GDM1 (cell line): ENCODE measurements around the gene OR2V1.
A peak's percentile ranks its signal among the peaks of the same experiment; 100 is the strongest.
"Not testable (repeated sequence)": the region's sequence is repeated elsewhere in the genome, so short reads cannot be mapped to it uniquely, and the experiment has no call there.

Experiments used
- DNase-seq: peaks from one replicate; lab custom pipeline; 2025; lab: John Stamatoyannopoulos, UW

The OR2V1 gene

DNA sequence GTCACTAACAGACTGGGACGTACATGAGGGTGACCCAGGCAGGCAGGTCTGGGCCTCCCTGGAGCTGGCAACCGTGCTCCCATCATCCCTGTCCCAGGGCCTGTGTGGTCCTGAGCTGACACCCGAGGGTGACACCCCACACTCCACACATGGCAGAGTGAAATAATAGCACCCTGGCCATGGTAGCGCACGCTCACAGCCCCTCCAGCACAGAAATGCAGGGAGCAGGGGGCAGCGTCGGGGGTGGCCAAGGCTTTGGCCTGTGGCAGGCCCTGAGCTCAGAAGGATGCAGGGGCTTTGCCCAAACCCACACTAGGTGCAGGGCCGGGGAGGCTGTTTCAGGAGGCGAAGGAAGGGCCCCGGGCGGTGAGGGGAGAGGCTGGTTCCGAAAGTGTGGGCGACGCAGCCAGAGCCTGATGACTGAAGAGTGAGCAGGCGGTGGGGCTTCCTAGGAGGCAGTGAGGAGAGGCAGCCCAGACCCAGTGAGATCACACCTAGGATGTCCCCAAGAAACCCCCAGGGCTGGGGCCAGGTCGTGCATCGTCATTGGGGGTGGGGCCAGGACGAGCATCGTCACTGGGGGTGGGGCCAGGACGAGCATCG, 29.3 kb upstream of the OR2V1 start:
- no peak for DNase-seq

DNA sequence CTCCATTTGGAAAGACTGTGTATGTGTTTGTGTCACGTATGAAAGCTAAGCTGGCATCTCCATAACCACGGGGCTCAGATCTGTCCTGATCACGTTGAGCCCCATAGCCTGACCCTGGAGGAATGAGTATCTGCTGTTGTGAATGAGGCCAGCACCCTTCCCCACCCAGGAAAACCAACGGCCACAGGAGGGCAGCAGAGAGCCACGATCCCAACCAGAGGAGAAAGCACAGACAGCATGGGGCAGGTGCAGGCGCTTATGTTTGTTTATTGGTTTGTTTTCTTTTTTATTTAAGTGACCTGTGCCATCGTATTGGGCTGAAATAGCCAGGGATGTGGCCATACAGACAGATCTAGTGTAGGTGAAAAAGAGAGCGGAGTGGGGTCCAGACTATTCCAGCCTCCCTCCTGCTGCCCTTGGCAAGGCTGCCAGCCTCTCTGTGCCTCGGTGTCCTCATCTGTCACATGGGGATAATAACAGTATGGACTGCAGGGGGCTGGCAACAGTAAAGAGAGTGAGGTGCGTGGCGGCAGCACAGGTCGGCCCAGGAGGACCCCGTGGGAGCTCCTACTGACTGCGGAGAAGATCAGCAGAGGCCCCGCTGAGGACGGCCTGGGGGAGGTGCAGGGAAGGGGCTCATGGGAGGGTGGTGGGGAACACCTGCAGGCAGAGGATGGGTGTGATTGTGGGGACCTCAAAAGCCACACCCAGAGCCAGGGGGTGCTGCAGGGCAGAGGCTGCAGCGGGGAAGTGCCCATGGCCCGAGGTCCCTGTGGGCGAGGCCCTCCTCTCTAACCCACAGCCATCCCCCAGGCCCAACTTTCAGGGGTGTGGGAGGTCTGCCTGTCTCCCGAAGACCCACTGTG, 28.6 kb upstream of the OR2V1 start:
- peak; percentile 48 for DNase-seq

DNA sequence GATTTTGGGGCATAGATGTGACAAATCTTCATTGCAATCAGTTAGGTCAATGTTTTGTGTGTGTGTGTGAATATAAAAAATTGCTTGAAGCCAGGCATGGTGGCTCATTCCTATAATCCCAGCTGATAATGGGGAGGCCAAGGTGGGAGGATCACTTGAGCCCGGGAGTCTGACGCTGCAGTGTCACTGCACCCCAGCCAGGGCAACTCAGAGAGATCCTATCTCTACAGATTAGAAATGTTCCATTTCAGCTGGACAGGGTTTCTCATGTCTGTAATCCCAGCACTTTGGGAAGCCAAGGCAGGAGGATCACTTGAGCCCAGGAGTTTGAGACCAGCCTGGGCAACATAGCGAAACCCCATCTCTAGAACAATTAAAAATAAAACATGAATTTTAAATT, 27.9 kb upstream of the OR2V1 start:
- no peak for DNase-seq

DNA sequence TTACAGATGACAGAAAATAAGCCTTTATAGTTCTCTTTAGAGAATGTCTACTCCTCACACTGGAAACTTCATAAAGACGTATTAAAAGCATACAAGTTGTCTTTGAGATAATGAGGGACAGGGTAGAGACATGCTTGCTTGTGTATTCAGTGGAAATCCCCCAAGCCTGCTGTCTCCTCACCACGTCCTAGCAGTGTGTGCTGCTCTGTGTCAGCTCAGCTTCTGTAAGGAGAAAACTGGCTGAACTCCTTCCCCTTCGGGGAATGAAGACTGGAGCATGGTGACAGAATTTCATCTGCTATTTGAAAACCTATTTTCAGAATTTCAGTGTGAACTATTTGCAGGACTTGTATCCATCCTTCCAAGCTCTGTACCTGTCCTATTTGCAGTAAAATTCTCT, 25.8 kb upstream of the OR2V1 start:
- DNase-seq = no peak

DNA sequence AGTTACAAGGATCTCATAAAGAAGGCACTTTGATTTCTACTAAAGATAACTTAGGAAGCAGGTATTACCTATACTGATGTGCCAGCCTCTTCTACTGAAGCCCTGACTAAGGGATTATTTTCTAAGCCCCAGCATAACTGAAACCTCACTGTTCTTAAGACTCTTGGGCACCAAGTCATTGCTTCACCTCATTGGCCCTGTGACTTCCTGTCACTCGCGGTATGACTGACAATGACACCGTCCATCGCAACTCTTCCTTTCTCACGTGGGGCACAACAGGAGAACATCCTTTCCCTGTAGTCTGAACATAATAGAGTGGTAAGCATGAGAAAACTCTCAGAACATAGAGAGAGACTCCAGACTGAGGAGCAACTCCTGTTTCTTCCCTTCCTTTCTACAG, 22.8 kb upstream of the OR2V1 start:
- no peak for DNase-seq

DNA sequence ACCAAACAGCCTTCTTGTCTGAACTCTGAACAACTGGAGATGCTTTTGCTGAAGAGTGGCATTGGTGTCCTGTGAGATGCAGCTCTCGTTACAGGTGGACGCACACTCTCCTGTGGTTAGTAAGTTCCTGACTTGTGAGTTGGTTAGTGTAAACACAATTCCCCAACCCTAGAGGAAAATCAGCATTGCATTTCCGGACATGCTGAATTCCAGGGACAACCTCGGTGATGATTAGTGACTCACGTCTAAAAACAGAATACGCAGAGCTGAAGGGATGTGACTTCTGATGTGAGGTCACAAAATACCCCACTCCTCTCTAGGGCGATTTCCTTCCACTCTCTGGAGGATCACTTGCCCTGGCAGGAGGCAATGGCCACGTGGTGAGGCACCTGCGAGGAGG, 21.4 kb upstream of the OR2V1 start:
- no peak for DNase-seq

DNA sequence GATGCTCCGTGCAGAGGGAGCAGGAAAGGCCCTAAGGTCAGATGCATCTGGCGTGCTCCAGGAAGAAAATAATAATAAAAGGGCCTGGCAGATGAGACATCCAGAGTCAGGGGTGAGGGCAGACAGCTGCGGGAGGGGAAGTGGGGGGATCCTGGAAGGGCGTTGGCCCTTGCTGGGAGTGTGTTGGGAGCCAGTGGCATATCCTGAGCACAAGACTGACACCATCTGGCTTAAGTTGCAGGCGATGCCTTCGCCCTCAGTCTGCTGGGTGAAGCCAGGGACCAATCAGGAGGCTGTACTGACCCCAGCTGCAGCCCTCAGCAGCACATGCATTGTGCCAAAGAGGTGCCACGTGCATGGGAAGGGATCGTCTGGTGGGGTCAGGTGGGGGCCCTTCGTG, 20.2 kb upstream of the OR2V1 start:
- no peak for DNase-seq

DNA sequence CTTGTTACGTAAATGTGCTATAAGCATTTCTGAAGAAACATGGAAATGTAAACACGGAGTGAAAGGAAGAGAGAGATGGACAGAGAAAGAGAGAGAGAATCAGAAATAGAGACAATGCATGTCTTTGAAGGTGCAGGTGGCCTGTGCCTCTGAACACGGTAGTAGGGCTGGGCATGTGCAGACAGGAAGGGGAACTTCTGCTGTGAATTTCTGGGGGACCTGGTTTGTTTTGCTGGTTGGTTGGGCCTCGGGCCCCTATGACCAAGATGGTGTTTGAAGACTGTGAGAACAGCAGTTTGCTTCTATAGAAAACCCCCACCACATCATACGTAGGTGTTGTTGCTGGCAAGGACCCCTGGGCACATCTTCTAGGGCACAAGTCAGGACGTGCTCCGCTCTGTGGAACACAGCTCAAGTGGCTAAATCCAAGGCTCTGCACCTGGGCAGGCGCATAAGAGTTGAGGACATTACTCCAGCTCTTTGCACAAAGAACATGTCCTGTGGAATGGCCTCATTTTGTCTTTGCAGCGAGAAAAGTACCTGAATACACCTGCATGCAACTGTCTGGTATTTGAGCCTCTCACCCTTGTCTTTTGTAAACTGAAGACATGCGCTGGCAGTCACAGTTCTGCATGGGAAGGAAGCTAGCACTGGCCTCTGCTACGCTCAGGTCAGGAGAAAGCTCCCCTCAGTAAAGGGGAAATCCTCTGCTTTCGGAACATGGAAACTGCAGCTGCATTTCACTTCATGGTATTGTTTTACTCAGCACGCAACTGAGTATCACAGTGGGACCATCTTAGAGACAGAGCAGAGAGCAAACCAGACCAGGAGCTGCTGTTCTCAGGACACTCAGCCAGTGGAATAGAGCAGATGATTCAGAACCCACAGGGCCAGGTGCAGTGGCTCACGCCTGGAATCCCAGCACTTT, 19.1 kb upstream of the OR2V1 start:
- no peak for DNase-seq

DNA sequence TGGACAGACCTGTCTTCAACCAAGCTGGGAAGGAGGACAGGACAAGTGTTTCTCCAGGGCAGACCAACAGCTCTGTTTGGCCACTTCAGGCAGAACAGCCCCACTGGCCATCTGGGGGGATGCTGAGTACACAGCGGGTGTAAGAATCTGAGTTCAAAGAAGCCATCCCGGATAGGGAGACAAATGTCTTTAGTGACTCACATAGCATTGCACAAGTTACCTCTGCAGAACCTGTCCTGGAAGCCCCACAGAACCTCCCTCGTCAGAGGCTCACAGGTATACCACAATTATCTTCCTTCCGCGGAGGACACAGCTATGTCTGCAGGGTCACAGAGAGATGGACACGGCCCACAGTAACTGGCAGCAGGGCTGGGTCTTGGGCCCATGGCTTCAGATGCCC, 18.4 kb upstream of the OR2V1 start:
- no peak for DNase-seq

DNA sequence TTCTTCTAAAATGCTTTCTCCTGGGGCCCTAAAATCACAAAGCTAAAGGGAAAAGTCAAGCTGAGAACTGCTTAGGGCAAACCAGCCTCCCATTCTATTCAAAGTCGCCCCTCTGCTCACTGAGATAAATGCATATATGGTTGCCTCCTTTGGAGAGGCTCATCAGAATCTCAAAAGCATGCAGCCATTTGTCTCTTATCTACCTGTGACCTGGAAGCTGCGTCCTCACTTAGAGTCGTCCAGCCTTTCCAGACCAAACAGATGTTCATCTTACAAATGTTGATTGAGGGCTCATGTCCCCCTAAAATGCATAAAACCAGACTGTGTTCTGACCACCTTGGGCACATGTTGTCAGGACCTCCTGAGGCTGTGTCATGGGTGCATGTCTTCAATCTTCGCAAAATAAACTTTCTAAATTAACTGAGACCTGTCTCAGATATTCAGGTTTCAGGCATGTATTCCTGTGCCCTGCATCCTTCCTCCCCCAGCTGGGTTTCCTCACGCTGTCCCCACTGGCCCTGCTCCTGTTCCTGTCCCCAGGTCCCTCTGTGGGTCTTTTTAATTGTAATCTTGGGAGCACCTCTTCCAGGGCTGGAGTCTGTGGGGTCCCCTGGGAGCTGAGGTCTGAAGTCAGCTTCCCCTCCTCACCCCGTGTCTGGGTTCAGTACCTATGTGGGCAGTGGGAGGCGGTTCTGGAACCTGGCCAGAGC, 16.1 kb upstream of the OR2V1 start, which contains the start of gene OR2V2:
Gene OR2V2, plus strand, starts transcription at position 660 of the 710 bp plus-strand sequence. CDS start 7,357 bp downstream, outside the sequence.
- DNase-seq = not testable (repeated sequence)

DNA sequence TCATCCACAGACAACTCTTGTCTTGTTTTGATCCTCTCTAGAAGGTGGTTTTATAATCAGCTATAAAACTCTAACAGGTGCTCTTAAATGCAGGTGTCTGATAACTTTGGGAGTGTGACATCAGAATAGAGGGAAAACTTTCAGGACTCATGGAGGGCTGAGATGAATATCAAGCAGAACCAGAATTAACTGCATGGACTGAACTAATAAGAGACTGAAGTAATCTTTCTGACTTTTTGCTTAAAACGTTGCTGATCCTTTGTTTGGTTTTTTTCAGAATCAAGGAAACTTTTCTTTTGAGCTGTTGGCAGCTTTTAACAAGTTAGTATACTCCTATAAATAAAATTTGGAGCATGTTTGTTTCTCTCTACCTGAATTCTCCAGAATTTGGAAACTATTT, 14.2 kb upstream of the OR2V1 start:
- no peak for DNase-seq

DNA sequence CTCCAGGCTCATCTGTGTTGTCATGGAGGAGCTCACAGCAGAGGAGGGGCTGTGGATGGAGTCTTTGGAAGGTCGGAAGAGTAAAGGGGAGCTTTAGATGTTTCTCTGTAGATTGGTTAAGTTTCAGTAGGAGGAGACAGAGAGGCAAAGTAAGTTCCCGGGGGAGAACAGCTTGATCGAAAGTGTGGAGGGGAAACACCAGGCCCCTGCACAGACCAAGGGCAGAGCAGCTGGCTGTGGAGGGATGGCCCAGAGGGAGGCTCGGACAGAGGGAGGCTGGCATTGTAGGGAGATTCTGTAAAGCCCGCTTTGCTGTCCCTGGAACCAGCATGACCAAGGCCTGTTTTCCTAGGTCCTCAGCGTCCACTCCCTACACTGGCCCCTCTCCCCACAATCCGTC, 11.1 kb upstream of the OR2V1 start:
- DNase-seq = no peak

DNA sequence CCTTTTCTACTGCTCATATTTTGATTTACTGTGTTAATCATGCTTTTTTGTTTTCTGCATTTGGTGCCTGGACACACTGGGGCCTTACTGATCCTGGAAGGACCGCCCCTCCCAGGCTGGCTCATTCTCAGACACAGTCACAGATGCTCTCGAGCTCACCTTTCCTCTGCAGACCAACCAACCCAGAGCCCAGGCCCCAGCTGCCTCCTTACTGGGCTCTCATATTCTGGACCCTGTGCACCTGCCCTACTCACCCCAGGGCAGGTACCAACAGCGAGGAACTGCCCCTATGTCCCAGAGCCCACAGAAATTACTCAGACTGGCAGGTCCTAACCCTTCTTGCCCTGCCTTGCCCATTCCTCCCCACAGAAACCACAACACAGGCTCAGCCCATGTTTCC, 9.8 kb upstream of the OR2V1 start:
- DNase-seq = no peak

DNA sequence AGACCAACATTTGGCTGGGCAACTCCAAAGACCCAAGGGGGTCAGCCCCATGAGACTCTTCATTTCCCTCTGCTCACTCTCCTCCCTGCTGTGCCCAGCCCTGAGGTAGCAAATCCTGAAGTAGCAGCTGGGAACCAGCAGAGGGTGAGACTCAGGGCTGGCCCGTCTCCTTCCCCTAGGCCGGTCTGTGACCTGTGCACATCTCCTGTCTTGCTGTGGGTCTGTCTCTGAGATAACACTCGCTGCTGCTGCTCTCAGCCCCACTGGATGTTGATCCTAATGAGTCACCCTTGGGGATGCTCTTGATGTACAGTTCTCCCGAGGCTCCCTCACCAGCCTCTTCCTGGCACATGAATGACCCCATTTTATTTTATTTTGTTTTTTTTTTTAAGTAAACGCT, 7.3 kb upstream of the OR2V1 start:
- no peak for DNase-seq

DNA sequence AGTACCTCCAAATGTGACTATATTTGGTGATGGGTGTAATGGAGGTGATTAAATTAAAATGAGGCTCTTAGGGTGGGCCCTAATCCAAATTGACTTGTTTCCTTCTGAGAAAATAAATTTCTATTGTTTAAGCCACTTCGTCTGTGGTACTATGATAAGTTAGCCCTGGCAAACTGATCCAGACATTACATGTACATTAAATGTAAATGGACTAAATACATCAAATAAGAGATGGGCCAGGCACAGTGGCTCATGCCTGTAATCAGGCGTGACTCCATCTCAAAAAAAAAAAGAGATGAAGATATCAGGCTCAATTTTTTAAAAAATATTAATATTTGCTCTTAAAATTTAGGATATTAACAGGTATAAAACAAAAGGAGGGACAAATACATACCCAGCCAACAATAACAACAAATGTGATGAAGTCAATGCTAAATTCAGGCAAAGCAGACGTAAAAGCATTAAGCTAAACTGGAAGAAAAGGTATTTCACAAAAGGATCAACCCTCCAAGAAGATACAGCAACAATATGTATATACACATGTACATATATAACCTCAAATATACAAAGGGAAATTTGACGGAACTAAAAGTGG, 5.5 kb upstream of the OR2V1 start:
- no peak for DNase-seq

DNA sequence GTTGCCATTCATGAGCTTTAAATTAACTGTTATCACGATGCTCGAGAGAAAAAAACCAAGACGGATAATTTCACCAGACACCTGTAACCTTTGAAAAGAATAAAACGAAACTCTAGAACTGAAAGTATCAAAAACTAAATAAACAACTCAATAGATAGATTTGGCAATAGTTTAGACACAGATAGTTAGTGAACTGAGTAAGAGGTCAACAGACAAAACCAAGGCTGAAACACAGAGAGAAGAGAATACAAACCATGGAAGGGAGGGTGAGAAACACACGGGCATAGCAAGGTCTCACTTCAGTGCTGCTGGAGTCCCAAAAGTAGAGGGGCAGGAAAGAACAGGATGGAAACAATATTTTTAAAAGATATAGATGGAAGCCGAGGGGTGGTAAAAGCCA, 3.3 kb upstream of the OR2V1 start:
- DNase-seq = no peak

DNA sequence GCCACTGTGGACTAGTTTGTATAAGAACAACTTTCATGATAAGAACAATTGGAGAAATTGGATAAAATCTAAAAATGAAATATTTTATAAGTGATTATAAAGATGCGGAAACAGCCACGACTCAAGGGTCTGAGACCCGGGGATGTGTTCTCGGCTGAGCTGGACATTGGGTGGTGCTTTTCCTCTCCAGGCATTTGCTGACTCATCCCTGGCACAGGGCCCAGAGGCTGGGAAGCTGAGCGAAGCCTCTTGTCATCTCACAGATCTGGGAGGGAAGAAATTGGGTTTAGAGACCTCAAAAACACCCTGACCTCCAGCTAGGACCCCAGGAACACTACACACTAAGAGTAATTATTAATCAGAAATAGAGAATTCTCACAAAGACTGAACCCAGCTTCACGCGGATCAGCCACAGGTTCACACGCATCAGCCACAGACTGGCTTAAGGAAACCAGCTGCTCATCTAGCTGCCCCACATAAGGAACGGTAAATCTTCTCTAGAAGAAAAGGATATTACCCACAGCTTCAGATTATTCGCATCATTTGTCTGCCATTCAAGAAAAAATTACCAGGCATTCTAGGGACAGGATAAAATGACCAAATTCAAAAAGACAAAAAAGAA, 2.8 kb upstream of the OR2V1 start:
- no peak for DNase-seq

DNA sequence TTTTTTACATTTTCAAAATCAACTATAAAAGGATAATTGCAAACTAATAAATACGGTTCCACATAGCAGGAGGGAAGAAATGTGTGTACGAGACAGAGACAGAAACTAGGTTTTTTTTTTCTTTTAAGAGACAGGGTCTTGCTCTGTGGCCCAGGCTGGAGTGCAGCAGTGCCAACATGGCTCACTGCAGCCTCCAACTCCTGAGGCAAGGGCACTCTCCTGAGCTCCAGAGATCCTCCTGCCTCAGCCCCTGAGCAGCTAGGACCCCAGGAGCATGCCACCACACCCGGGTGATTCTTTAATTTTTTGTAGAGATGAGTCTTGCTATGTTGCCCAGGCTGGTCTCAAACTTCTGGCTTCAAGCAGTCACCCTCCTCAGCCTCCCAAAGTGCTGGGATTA, 2.1 kb upstream of the OR2V1 start:
- no peak for DNase-seq

DNA sequence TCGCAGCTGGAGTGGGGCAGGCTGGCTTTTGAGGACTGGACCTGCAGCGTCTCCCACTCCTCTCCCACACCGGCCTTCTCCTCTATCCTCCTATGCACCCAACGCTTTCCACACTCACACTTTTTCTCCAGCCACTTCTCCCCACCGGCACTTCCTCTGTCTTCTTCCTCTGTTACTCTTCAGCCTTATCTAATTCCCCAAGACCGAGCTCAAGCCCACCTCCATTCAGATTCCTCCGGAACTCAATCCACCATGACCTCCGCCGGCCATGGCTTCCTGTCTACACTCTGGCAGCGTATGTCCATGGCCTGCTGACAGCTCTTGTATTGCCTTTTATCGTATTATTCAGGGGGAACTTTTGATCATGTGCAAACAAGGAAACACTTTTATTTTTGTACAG, 545 bp upstream of the OR2V1 start:
- DNase-seq = no peak

DNA sequence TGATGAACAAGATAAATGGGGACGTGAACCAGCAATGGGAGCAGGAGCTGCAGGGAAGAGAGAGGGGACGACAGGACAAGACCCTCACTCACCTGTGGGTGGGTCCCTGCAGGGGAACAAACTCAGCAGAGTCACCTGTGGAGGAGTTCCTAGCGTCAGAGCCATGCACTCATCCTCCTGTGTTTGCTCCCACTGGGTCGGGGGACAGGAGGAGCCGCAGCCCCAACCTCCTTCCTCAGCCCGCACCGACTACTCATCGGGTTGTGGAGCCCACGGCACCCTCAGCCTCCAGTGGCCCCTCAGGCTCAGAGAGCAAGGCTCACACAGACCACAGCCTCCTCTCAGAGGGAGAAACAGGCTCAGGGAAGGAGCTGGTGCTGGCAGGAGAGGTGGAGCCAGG, 888 bp downstream of the OR2V1 start:
- DNase-seq = not testable (repeated sequence)

DNA sequence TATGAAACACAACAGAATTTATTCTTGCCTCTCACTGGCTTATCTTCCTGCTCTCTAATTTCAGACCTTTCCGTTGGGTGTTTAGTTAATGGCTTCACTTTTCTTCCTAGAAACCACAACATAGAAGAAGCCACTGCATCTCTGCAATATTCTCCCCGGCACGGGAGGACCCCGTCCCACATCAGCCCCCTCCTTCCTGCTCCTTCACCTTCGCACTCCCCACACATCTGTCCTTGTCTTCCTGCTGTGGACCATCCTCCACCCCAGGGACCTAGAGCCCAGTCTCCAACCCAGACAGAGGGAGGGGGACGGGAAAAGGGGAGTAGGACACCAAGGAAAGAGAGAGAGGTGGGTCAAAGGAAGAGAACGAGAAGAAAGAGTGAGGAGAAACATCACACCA, 1.4 kb downstream of the OR2V1 start:
- DNase-seq = no peak
